Subcutaneous abdominal adipose tissue (tissue), 5 donors: ENCODE data around the gene KRT83.
"Not testable (repeated sequence)": the region's sequence is repeated elsewhere in the genome, so short reads cannot be mapped to it uniquely, and the experiment has no call there.

Source experiments
- H3K27ac ChIP-seq: one replicate; pipeline ENCODE4 v1.7.0; 2013; ENCODE audit warnings: low read depth, mild to moderate bottlenecking, inconsistent platforms, low read length, moderate library complexity
- H3K27me3 ChIP-seq, 5 donors: one replicate each; pipeline ENCODE4 v1.7.0; 2013; ENCODE audit warnings: low read length in 5 of 5, inconsistent platforms in 1 of 5; ENCODE audit not compliant: control insufficient read depth in 5 of 5, insufficient read depth in 4 of 5
- H3K36me3 ChIP-seq, 5 donors: one replicate each; pipeline ENCODE4 v1.7.0; 2013; ENCODE audit warnings: low read length in 5 of 5; ENCODE audit not compliant: control insufficient read depth in 5 of 5, insufficient read depth in 5 of 5
- H3K4me1 ChIP-seq, 5 donors: one replicate each; pipeline ENCODE4 v1.7.0; 2013; ENCODE audit warnings: low read length in 5 of 5, mild to moderate bottlenecking in 3 of 5, moderate library complexity in 1 of 5; ENCODE audit not compliant: control insufficient read depth in 5 of 5, insufficient read depth in 5 of 5
- H3K4me3 ChIP-seq, 5 donors: one replicate each; pipeline ENCODE4 v1.7.0; 2013; ENCODE audit warnings: low read length in 5 of 5, low read depth in 1 of 5
- H3K9ac ChIP-seq, 5 donors: one replicate each; pipeline ENCODE4 v1.7.0; 2013; ENCODE audit warnings: low read length in 5 of 5, mild to moderate bottlenecking in 4 of 5, moderate library complexity in 3 of 5
- H3K9me3 ChIP-seq, 5 donors: one replicate each; pipeline ENCODE4 v1.7.0; 2013; ENCODE audit warnings: low read length in 5 of 5; ENCODE audit not compliant: control insufficient read depth in 5 of 5
- donor health status: healthy.
- donor health status: healthy.
- donor health status: healthy.
- donor health status: healthy.
- donor health status: healthy.

Gene KRT83

GRCh38 chr12:52305921-52306705, 15.1 kb downstream of the KRT83 start:
- H3K27me3 ChIP-seq: peaks cover 20 to 58% (median 35%) of the 10 kb centered on the region in 5 donors
- H3K36me3 ChIP-seq: no peaks in the 10 kb centered on the region
- no peak overlapping the region for H3K27ac ChIP-seq
- H3K4me1 ChIP-seq: peaks cover 0 to 12% (median 11%) of the 10 kb centered on the region in 5 donors
- H3K9me3 ChIP-seq: no peaks in the 10 kb centered on the region
- no peak overlapping the region for H3K9ac ChIP-seq
- H3K4me3 ChIP-seq: no peak overlapping the region

GRCh38 chr12:52304941-52305411, 16.2 kb downstream of the KRT83 start:
- peaks cover 0 to 12% (median 11%) of the 10 kb centered on the region in 5 donors for H3K4me1 ChIP-seq
- H3K9me3 ChIP-seq, H3K4me3 ChIP-seq, H3K27ac ChIP-seq, H3K36me3 ChIP-seq, H3K9ac ChIP-seq: not testable (repeated sequence)
- H3K27me3 ChIP-seq: peaks cover 21 to 47% (median 33%) of the 10 kb centered on the region in 5 donors

DNA sequence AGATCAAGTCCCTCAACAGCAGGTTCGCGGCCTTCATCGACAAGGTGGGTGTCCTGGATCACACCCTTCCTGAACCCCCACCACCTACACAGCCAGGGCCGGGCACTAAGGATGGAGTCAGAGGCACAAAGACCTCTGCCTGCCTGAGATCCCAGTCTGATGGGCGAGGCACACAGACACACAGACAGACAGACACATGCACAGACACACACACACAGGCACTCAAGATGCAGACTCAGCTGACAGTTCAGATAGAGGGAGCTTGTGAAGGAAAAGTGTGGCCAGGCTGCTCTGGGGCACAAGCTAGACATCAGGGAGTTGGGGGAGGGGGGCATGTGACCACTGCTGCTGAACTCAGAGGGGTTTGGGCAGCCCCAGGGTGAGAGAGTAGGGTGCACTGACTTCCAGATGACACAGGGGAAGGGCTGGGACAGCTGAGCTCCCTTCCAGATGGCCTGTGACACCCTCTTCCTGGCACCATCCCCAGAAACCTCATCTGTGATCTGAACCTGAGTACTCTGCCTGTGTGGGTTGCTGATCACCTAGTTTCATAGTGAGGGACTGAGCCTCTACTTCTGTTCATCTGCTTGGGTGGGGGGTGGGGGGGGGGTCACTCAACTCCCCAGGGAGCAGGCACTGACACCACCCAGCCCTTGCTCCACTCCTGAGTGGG, 18.8 kb downstream of the KRT83 start:
- H3K4me3 ChIP-seq, H3K9ac ChIP-seq, H3K36me3 ChIP-seq, H3K27ac ChIP-seq, H3K9me3 ChIP-seq, H3K4me1 ChIP-seq: not testable (repeated sequence)
- H3K27me3 ChIP-seq: peaks cover 6 to 26% (median 13%) of the 10 kb centered on the region in 5 donors

DNA sequence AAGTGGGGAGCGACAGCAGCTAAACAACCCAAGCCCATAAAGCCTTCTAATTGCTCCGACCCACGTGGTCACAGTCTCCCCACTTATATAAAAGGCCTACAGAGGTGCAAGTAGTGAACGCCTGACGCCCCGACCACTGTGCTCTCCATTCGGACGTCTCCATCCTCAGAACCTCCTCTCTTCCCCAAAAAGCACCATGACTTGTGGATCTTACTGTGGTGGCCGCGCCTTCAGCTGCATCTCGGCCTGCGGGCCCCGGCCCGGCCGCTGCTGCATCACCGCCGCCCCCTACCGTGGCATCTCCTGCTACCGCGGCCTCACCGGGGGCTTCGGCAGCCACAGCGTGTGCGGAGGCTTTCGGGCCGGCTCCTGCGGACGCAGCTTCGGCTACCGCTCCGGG, 19.5 kb downstream of the KRT83 start:
- H3K9ac ChIP-seq, H3K27ac ChIP-seq, H3K9me3 ChIP-seq: not testable (repeated sequence)

DNA sequence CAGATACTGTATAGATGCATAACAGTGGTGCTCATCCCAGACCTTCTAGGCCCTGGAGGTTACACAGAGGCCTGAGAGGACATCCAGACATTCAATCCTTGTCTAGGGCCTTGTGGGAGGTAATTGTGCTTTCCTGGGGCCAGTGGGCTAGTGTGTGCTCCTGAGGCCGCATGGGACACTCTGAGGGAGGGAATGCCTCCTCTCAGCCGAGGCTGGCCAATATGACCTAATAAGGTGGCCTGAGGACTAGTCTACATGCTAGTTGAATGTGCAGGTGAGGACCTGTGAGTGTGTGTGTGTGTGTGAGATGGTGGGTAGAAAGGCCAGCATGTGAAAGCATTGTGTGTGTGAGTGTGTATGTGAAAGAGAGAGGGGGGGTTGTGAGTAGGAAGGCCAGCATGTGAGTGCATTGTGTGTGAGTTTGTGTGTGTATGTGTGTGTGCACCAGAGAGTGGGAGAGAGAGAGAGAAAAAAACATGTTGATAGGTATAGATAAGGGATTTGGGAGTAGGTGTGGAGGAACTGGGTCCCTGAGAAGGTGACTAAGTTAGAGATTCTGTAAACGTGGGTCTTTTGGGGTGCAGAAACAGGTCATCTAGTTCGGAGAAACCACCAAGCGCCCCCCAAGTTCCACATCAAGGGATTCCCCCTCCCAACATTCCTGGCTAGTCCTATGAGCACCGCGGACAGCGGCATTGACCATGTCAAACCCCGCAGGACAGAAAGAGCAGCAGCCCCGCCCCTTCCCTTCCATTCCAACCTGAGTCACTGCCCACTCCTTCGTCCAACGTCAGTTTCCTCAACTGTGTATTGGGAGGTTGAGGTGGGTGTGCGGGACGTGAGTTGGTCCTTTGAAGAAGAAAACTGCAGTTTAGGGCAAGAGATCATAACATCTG, 20.2 kb downstream of the KRT83 start:
- Histone ChIP-seq H3K4me3 (no peak overlapping the region), H3K27ac (no peak overlapping the region), H3K27me3 (peaks cover 4 to 21% (median 8%) of the 10 kb centered on the region in 5 donors), H3K36me3 (no peaks in the 10 kb centered on the region), H3K9me3 (no peaks in the 10 kb centered on the region), H3K4me1 (no peaks in the 10 kb centered on the region), H3K9ac (no peak overlapping the region)

More for the DNA sequence above, 19.5 kb downstream of the KRT83 start:
- H3K36me3 ChIP-seq, H3K4me1 ChIP-seq, H3K4me3 ChIP-seq: not testable (repeated sequence)
- peaks cover 5 to 24% (median 10%) of the 10 kb centered on the region in 5 donors for H3K27me3 ChIP-seq

- Histone ChIP-seq H3K4me1 (no peaks in the 10 kb centered on the region), H3K27me3 (peaks cover 4 to 15% (median 9%) of the 10 kb centered on the region in 5 donors), H3K4me3 (no peak overlapping the region), H3K9me3 (no peaks in the 10 kb centered on the region), H3K27ac (no peak overlapping the region), H3K36me3 (no peaks in the 10 kb centered on the region), H3K9ac (no peak overlapping the region)
Observed at GRCh38 chr12:52298677-52299190, 22.5 kb downstream of the KRT83 start.

DNA sequence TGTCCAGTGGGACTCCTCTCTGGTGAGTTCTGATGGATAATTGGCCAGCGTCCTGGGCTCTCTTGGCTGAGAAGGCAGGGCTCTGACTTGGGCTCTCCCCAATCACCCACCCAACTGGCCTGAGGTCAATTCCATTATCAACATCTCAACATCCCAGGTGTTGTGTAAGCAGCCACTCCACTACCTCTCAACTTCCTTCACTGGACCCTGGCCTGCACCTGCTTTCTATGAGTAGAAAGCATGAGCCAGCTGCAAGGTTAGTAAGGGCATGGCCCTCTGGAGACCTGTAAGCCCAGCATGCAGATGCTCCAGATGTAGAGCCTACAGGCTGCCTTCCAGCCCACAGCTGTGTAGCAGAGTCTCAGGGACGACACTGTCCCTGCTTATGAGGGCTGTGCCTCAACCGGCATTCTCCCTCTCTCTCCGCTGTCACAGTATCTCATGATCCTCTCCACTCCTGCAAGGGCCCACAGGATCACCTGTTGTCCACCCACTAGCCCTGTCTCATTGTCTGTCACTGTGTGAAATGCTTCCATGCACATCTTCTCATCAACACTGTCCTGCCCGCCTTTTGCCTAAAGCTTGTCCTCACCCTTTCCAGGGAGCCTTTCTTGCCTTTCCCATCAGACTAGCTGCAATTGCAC, 24.5 kb downstream of the KRT83 start:
- no peaks in the 10 kb centered on the region for H3K36me3 ChIP-seq
- peaks cover 9 to 21% (median 12%) of the 10 kb centered on the region in 5 donors for H3K27me3 ChIP-seq
- H3K9ac ChIP-seq: no peak overlapping the region
- H3K27ac ChIP-seq: no peak overlapping the region
- H3K9me3 ChIP-seq: no peaks in the 10 kb centered on the region
- no peaks in the 10 kb centered on the region for H3K4me1 ChIP-seq
- no peak overlapping the region for H3K4me3 ChIP-seq

DNA sequence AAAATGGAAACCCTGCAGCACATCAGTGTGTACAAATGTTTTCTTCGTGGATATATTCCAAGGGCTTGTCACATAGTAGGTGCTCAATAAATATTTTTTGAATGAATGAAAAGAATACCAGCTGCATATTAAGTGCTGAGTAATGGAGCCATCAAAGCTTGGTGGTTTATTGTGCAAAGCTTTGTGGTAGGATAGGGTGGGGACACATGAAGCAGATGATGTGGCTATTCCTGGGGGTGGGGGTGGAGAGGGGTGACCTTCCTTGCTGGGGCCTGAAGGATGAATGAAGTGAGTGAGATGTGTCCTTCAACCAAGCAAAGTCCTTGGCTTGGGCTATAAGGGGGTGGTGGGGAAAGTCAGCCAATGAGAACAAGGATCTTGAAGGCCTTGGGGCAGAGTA, 25.5 kb downstream of the KRT83 start:
- H3K36me3 ChIP-seq: no peaks in the 10 kb centered on the region
- no peaks in the 10 kb centered on the region for H3K4me1 ChIP-seq
- no peak overlapping the region for H3K4me3 ChIP-seq
- peaks cover 6 to 22% (median 13%) of the 10 kb centered on the region in 5 donors for H3K27me3 ChIP-seq
- no peaks in the 10 kb centered on the region for H3K9me3 ChIP-seq
- H3K27ac ChIP-seq: no peak overlapping the region
- H3K9ac ChIP-seq: no peak overlapping the region

GRCh38 chr12:52294803-52295202, 26.4 kb downstream of the KRT83 start:
- H3K4me1 ChIP-seq: no peaks in the 10 kb centered on the region
- H3K9me3 ChIP-seq: no peaks in the 10 kb centered on the region
- H3K27ac ChIP-seq: no peak overlapping the region
- no peaks in the 10 kb centered on the region for H3K36me3 ChIP-seq
- H3K4me3 ChIP-seq: no peak overlapping the region
- no peak overlapping the region for H3K9ac ChIP-seq
- peaks cover 5 to 21% (median 13%) of the 10 kb centered on the region in 5 donors for H3K27me3 ChIP-seq
